Astrocyte (in vitro differentiated cells and primary cell): Measurements from ENCODE around the gene DIP2C. TPM values are rescaled to one million over a fixed set of nuclear protein-coding genes. Genes with fewer than 3 reads are reported as not detected.
A peak's percentile ranks its signal among the peaks of the same experiment; 100 is the strongest.
"Not testable (repeated sequence)": the region's sequence is repeated elsewhere in the genome, so short reads cannot be mapped to it uniquely, and the experiment has no call there.

Source experiments
- DNase-seq: peaks from one replicate; pipeline ENCODE4 v3.0.0-alpha.2; 2010; ENCODE audit warnings: low read depth
- FAIRE-seq: peaks from 2 replicates; lab custom pipeline; 2011; peaks lifted over from hg19 to GRCh38; lab: Jason Lieb, UNC
- H2AFZ ChIP-seq: 2 replicates; pipeline ENCODE4 v1.6.0; 2012; ENCODE audit warnings: low read depth, low read length, inconsistent platforms
- H3K27ac ChIP-seq: 2 replicates; pipeline ENCODE4 v1.5.1; 2011; ENCODE audit warnings: low read depth, low read length, inconsistent platforms
- H3K27me3 ChIP-seq: 2 replicates; pipeline ENCODE4 v1.6.0; 2011; ENCODE audit warnings: low read length, inconsistent platforms; ENCODE audit not compliant: insufficient read depth
- H3K36me3 ChIP-seq: 2 replicates; pipeline ENCODE4 v1.5.1; 2011; ENCODE audit warnings: low read length, inconsistent platforms; ENCODE audit not compliant: insufficient read depth
- H3K4me1 ChIP-seq: 2 replicates; pipeline ENCODE4 v1.5.1; 2011; ENCODE audit warnings: low read length, inconsistent platforms; ENCODE audit not compliant: insufficient read depth
- H3K4me2 ChIP-seq: 2 replicates; pipeline ENCODE4 v1.6.0; 2012; ENCODE audit warnings: low read length, inconsistent platforms
- H3K4me3 ChIP-seq: 2 replicates; pipeline ENCODE4 v1.5.1; 2011; ENCODE audit warnings: low read depth, mild to moderate bottlenecking, low read length, inconsistent platforms; ENCODE audit not compliant: insufficient read depth
- H3K79me2 ChIP-seq: 2 replicates; pipeline ENCODE4 v1.6.0; 2012; ENCODE audit warnings: mild to moderate bottlenecking, low read length, inconsistent platforms; ENCODE audit not compliant: insufficient read depth
- H3K9ac ChIP-seq: 2 replicates; pipeline ENCODE4 v1.6.0; 2012; ENCODE audit warnings: mild to moderate bottlenecking, low read length, inconsistent platforms
- H3K9me3 ChIP-seq: 2 replicates; pipeline ENCODE4 v1.5.1; 2012; ENCODE audit warnings: low read depth, mild to moderate bottlenecking, low read length, inconsistent platforms; ENCODE audit not compliant: insufficient read depth
- H4K20me1 ChIP-seq: 2 replicates; pipeline ENCODE4 v1.6.0; 2012; ENCODE audit warnings: low read length, inconsistent platforms; ENCODE audit not compliant: insufficient read depth
- H3K27ac Mint-ChIP-seq: one replicate; pipeline ENCODE4 v1.8.0; 2021; ENCODE audit warnings: mild to moderate bottlenecking, mixed read lengths; ENCODE audit not compliant: unreplicated experiment
- H3K27me3 Mint-ChIP-seq: one replicate; pipeline ENCODE4 v1.8.0; 2021; ENCODE audit warnings: low read depth, mixed read lengths; ENCODE audit not compliant: unreplicated experiment
- H3K36me3 Mint-ChIP-seq: one replicate; pipeline ENCODE4 v1.8.0; 2021; ENCODE audit warnings: low read depth, mixed read lengths; ENCODE audit not compliant: unreplicated experiment
- H3K4me1 Mint-ChIP-seq: one replicate; pipeline ENCODE4 v1.8.0; 2021; ENCODE audit warnings: low read depth, mixed read lengths; ENCODE audit not compliant: unreplicated experiment
- H3K4me3 Mint-ChIP-seq: one replicate; pipeline ENCODE4 v1.8.0; 2021; ENCODE audit warnings: mild to moderate bottlenecking, moderate library complexity, mixed read lengths; ENCODE audit not compliant: unreplicated experiment
- H3K9me3 Mint-ChIP-seq: one replicate; pipeline ENCODE4 v1.8.0; 2021; ENCODE audit warnings: mild to moderate bottlenecking, mixed read lengths; ENCODE audit not compliant: unreplicated experiment
- EZH2 ChIP-seq: IDR thresholded peaks from 2 replicates; pipeline ENCODE4 v1.6.1; 2012; ENCODE audit warnings: mild to moderate bottlenecking, low read length, inconsistent platforms; ENCODE audit not compliant: insufficient read depth
- total RNA-seq: library from RNA; stranded (reverse); gene quantifications from 2 replicates; pipeline ENCODE4 v1.2.1, GENCODE V29; 2021
- TF ChIP-seq, protein P1 (sequence below): IDR thresholded peaks from 2 replicates; pipeline ENCODE4 v1.5.1; 2011; ENCODE audit warnings: low read depth, mild to moderate bottlenecking, inconsistent platforms, low read length, moderate library complexity; ENCODE audit not compliant: insufficient read depth

DIP2C gene
- total RNA-seq, 1 donor from 2014 or later: 27.3 TPM

DNA sequence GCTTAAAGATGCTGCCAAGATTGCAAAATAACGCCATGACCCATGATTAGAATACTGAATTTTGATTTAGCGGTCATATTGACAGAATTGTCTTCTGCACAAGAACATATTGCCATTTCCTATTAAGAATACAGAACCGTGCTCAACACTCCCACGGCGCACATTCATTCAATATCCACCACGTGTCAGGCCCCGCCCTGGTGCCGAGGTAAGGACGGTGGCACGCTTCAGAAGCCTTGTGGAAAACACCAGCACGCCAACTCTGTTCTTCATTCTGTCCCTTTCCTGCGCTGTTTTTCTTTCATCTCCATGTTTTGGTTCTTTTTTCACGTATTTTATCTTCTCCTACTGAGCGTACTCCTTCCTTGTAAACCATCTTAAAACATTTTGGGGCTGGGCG, 364.9 kb downstream of the DIP2C start:
- H3K4me3 ChIP-seq: no peak overlapping the region
- no peak for DNase-seq
- H3K36me3 ChIP-seq: peaks cover 4% of the 10 kb centered on the region
- H4K20me1 ChIP-seq: no peaks in the 10 kb centered on the region
- Mint-ChIP-seq H3K9me3 (no peaks in the 10 kb centered on the region), H3K4me1 (peaks cover 24% of the 10 kb centered on the region), H3K4me3 (no peak overlapping the region), H3K36me3 (peaks cover 23% of the 10 kb centered on the region), H3K27me3 (no peaks in the 10 kb centered on the region), H3K27ac (peak overlapping the region; percentile 85)
- TF ChIP-seq, protein P1, sequence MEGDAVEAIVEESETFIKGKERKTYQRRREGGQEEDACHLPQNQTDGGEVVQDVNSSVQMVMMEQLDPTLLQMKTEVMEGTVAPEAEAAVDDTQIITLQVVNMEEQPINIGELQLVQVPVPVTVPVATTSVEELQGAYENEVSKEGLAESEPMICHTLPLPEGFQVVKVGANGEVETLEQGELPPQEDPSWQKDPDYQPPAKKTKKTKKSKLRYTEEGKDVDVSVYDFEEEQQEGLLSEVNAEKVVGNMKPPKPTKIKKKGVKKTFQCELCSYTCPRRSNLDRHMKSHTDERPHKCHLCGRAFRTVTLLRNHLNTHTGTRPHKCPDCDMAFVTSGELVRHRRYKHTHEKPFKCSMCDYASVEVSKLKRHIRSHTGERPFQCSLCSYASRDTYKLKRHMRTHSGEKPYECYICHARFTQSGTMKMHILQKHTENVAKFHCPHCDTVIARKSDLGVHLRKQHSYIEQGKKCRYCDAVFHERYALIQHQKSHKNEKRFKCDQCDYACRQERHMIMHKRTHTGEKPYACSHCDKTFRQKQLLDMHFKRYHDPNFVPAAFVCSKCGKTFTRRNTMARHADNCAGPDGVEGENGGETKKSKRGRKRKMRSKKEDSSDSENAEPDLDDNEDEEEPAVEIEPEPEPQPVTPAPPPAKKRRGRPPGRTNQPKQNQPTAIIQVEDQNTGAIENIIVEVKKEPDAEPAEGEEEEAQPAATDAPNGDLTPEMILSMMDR: no peak
- H3K9ac ChIP-seq: peak overlapping the region; percentile 24
- no peaks in the 10 kb centered on the region for H3K79me2 ChIP-seq
- peak overlapping the region; percentile 92 for H3K27ac ChIP-seq
- no peaks in the 10 kb centered on the region for H3K27me3 ChIP-seq
- peak overlapping the region; percentile 76 for H3K4me2 ChIP-seq
- H3K4me1 ChIP-seq: peaks cover 20% of the 10 kb centered on the region
- FAIRE-seq: no peak
- no peak overlapping the region for H2AFZ ChIP-seq
- no peaks in the 10 kb centered on the region for H3K9me3 ChIP-seq

DNA sequence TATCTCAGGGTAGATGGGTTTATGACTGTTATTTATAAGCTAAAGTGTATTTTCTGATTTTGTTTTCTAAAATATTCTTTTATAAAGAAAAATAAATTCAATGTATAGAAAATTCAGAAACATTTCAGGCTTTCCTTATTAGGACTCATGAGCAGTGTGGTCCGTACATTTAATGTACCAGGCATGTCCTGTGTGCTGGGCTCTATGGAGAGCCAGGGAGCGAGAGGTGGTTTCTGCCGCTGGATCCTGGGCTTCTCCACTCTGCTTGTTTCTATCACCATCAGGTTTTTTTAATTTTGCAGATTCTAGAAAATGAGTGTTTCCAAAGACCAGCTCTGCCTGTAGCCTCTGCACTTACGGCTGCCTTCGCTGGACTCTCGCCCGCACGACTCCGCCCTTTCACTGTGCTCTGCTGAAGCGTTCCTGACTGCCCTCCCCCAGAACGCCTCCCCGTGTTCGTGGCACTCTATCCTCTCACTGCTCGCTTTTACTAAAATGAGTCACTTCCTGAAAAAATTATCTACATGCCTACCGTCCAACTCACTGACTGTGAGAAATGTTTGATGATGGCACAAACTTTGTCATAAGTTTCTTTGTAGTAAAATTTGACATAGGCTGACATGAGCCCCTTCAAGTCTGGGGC, 365.7 kb downstream of the DIP2C start:
- Mint-ChIP-seq H3K36me3 (peaks cover 23% of the 10 kb centered on the region), H3K9me3 (no peaks in the 10 kb centered on the region), H3K27me3 (no peaks in the 10 kb centered on the region), H3K27ac (peak overlapping the region; percentile 85), H3K4me3 (peak overlapping the region; percentile 9), H3K4me1 (peaks cover 16% of the 10 kb centered on the region)
- TF ChIP-seq, protein P1: no peak
- TF ChIP-seq EZH2: no peak
- peak overlapping the region; percentile 73 for H3K9ac ChIP-seq
- no peaks in the 10 kb centered on the region for H4K20me1 ChIP-seq
- H3K79me2 ChIP-seq: no peaks in the 10 kb centered on the region
- FAIRE-seq (peak; percentile 98), DNase-seq (peak; percentile 95)
- no peaks in the 10 kb centered on the region for H3K9me3 ChIP-seq
- H3K27me3 ChIP-seq: no peaks in the 10 kb centered on the region
- peak overlapping the region; percentile 31 for H3K4me3 ChIP-seq
- H3K4me1 ChIP-seq: peaks cover 13% of the 10 kb centered on the region
- peaks cover 4% of the 10 kb centered on the region for H3K36me3 ChIP-seq
- H3K27ac ChIP-seq: peak overlapping the region; percentile 92
- H2AFZ ChIP-seq: no peak overlapping the region
- peak overlapping the region; percentile 76 for H3K4me2 ChIP-seq

DNA sequence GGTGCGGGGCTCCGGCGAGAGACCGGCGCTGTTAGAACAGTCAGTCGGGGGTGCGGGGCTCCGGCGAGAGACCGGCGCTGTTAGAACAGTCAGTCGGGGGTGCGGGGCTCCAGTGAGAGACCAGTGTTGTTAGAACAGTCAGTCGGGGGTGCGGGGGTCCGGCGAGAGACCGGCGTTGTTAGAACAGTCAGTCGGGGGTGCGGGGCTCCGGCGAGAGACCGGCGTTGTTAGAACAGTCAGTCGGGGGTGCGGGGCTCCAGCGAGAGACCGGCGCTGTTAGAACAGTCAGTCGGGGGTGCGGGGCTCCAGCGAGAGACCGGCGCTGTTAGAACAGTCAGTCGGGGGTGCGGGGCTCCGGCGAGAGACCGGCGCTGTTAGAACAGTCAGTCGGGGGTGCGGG, 366.4 kb downstream of the DIP2C start:
- not testable (repeated sequence) for H3K9me3 ChIP-seq, H3K36me3 ChIP-seq, H3K4me3 Mint-ChIP-seq, H3K4me3 ChIP-seq, FAIRE-seq, DNase-seq, H3K79me2 ChIP-seq, H4K20me1 ChIP-seq, H2AFZ ChIP-seq, H3K27me3 Mint-ChIP-seq, H3K27ac Mint-ChIP-seq, H3K9me3 Mint-ChIP-seq, H3K4me2 ChIP-seq, H3K27me3 ChIP-seq
- Histone ChIP-seq H3K9ac (peak overlapping the region; percentile 73), H3K4me1 (peaks cover 13% of the 10 kb centered on the region), H3K27ac (peak overlapping the region; percentile 92)
- Mint-ChIP-seq H3K4me1 (peaks cover 12% of the 10 kb centered on the region), H3K36me3 (peaks cover 23% of the 10 kb centered on the region)
